DMS153 (cell line): ENCODE measurements around the gene RIOK1.
"Not testable (repeated sequence)": the region's sequence is repeated elsewhere in the genome, so short reads cannot be mapped to it uniquely, and the experiment has no call there.

Experiments used
- DNase-seq: peaks from one replicate; lab custom pipeline; 2025; lab: John Stamatoyannopoulos, UW

RIOK1 gene

GRCh38 chr6:7441048-7441775 lies 51.6 kb downstream of the RIOK1 start:
- DNase-seq = no peak

GRCh38 chr6:7442467-7442866 lies 52.9 kb downstream of the RIOK1 start:
- DNase-seq = no peak

- no peak for DNase-seq
These were observed 55.5 kb downstream of the RIOK1 start for GRCh38 chr6:7445101-7445500.

GRCh38 chr6:7445885-7446461 lies 56.4 kb downstream of the RIOK1 start:
- DNase-seq = no peak

GRCh38 chr6:7446619-7447325 lies 57.2 kb downstream of the RIOK1 start:
- DNase-seq = no peak

GRCh38 chr6:7448232-7448631 lies 58.6 kb downstream of the RIOK1 start:
- no peak for DNase-seq

- no peak for DNase-seq
These were observed 59.4 kb downstream of the RIOK1 start for GRCh38 chr6:7449018-7449417.

- no peak for DNase-seq
These were observed 61.7 kb downstream of the RIOK1 start for GRCh38 chr6:7451326-7451725.

- DNase-seq = no peak
These were observed 63.3 kb downstream of the RIOK1 start for GRCh38 chr6:7452898-7453297.

- DNase-seq = no peak
These were observed 65.2 kb downstream of the RIOK1 start for GRCh38 chr6:7454696-7455358.

GRCh38 chr6:7456302-7456701 lies 66.7 kb downstream of the RIOK1 start:
- DNase-seq = not testable (repeated sequence)

- no peak for DNase-seq
These were observed 71.8 kb downstream of the RIOK1 start for GRCh38 chr6:7461416-7461815.

GRCh38 chr6:7463785-7464184 lies 74.2 kb downstream of the RIOK1 start:
- DNase-seq = no peak

- DNase-seq = no peak
These were observed 77.6 kb downstream of the RIOK1 start for GRCh38 chr6:7467007-7467897.
